ENCODE measurements around the gene MAGI2.

MAGI2 gene

GRCh38 chr7:79292834-79293233 is 160.6 kb downstream of the MAGI2 start:
- TF ChIP-seq ZFP3 (CRISPR knock-in tag; IDR thresholded peaks at IDR 0.05) (no peak), RARB (CRISPR knock-in tag; IDR thresholded peaks at IDR 0.05) (no peak), TSHZ2 (CRISPR knock-in tag; IDR thresholded peaks at IDR 0.05) (no peak), POU6F1 (CRISPR knock-in tag; IDR thresholded peaks at IDR 0.05; ENCODE audit: borderline replicate concordance, low read depth) (no peak), ZNF8 (CRISPR knock-in tag; IDR thresholded peaks at IDR 0.05) (no peak), CSDC2 (CRISPR knock-in tag; IDR thresholded peaks at IDR 0.05) (no peak)
- peak; percentile 50; the same call in 2 of the 3 replicates for ATAC-seq

- TF ChIP-seq TSHZ2 (CRISPR knock-in tag; IDR thresholded peaks at IDR 0.05) (no peak), PPARA (CRISPR knock-in tag; IDR thresholded peaks at IDR 0.05; ENCODE audit: borderline replicate concordance) (no peak), TOX (CRISPR knock-in tag; IDR thresholded peaks at IDR 0.05; ENCODE audit: borderline replicate concordance) (no peak), ZNF70 (CRISPR knock-in tag; IDR thresholded peaks at IDR 0.05) (no peak)
- ATAC-seq, result no peak; the same call in 2 of the 3 replicates
Observed at GRCh38 chr7:79291498-79291865, 162.0 kb downstream of the MAGI2 start.

- ATAC-seq, result peak; percentile 32; the same call in 2 of the 3 replicates
- TF ChIP-seq ZNF565 (CRISPR knock-in tag; conservative IDR thresholded peaks at IDR 0.05; ENCODE audit: low read depth) (no peak), TCF4 (CRISPR knock-in tag; IDR thresholded peaks at IDR 0.05; ENCODE audit: borderline replicate concordance) (no peak), TOX (CRISPR knock-in tag; IDR thresholded peaks at IDR 0.05; ENCODE audit: borderline replicate concordance) (0 out of 2 replicates have a peak, but pooled peaks have one; percentile 36)
Observed at GRCh38 chr7:79290841-79291497, 162.5 kb downstream of the MAGI2 start.

- TF ChIP-seq BACH2 (CRISPR knock-in tag; IDR thresholded peaks at IDR 0.05; ENCODE audit: borderline replicate concordance), result no peak
- TF ChIP-seq CSDC2 (CRISPR knock-in tag; IDR thresholded peaks at IDR 0.05), result no peak
- TF ChIP-seq RARB (CRISPR knock-in tag; IDR thresholded peaks at IDR 0.05), result no peak
- TF ChIP-seq ZNF8 (CRISPR knock-in tag; IDR thresholded peaks at IDR 0.05), result no peak
- no peak for TF ChIP-seq ZC3H10 (CRISPR knock-in tag; IDR thresholded peaks at IDR 0.05)
- TF ChIP-seq ZNF565 (CRISPR knock-in tag; conservative IDR thresholded peaks at IDR 0.05; ENCODE audit: low read depth), result no peak
- TF ChIP-seq ZFP30 (CRISPR knock-in tag; IDR thresholded peaks at IDR 0.05), result no peak
- TF ChIP-seq ZFP3 (CRISPR knock-in tag; IDR thresholded peaks at IDR 0.05), result no peak
- no peak for TF ChIP-seq GLIS3 (CRISPR knock-in tag; IDR thresholded peaks at IDR 0.05)
- no peak for TF ChIP-seq ZNF70 (CRISPR knock-in tag; IDR thresholded peaks at IDR 0.05)
- no peak for TF ChIP-seq POU6F1 (CRISPR knock-in tag; IDR thresholded peaks at IDR 0.05; ENCODE audit: borderline replicate concordance, low read depth)
- no peak for TF ChIP-seq SNAI2 (CRISPR knock-in tag; IDR thresholded peaks at IDR 0.05)
- TF ChIP-seq PATZ1 (CRISPR knock-in tag; IDR thresholded peaks at IDR 0.05; ENCODE audit: borderline replicate concordance), result no peak
- no peak for TF ChIP-seq ARNTL (CRISPR knock-in tag; IDR thresholded peaks at IDR 0.05; ENCODE audit: borderline replicate concordance, low read depth)
- TF ChIP-seq TCF4 (CRISPR knock-in tag; IDR thresholded peaks at IDR 0.05; ENCODE audit: borderline replicate concordance), result no peak
- no peak for TF ChIP-seq PPARA (CRISPR knock-in tag; IDR thresholded peaks at IDR 0.05; ENCODE audit: borderline replicate concordance)
- no peak for TF ChIP-seq CREB5 (CRISPR knock-in tag; IDR thresholded peaks at IDR 0.05; ENCODE audit: low read depth)
- no peak for TF ChIP-seq ESRRG (CRISPR knock-in tag; IDR thresholded peaks at IDR 0.05)
- TF ChIP-seq OSR1 (CRISPR knock-in tag; IDR thresholded peaks at IDR 0.05), result no peak
- ATAC-seq, result no peak
Observed at GRCh38 chr7:79290398-79290797, 163.1 kb downstream of the MAGI2 start.

All from SK-N-SH treated with all-trans-retinoic acid at 6 μM for 48 hours (cell line).